Nephron (organoid): ENCODE measurements around the gene C10orf62.
"Not testable (repeated sequence)": the region's sequence is repeated elsewhere in the genome, so short reads cannot be mapped to it uniquely, and the experiment has no call there.

Experiments
- H3K27ac Mint-ChIP-seq, 3 experiments: 2 replicates each; pipeline ENCODE4 v1.8.0; 2020; ENCODE audit warnings: mixed read lengths in 3 of 3, mild to moderate bottlenecking in 2 of 3, moderate library complexity in 1 of 3
- H3K27me3 Mint-ChIP-seq: 2 replicates; pipeline ENCODE4 v1.8.0; 2021; ENCODE audit warnings: low read depth, mild to moderate bottlenecking, moderate library complexity, mixed read lengths
- H3K36me3 Mint-ChIP-seq: 2 replicates; pipeline ENCODE4 v1.8.0; 2020; ENCODE audit warnings: low read depth, mixed read lengths
- H3K4me1 Mint-ChIP-seq: 2 replicates; pipeline ENCODE4 v1.8.0; 2020; ENCODE audit warnings: mixed read lengths
- H3K4me3 Mint-ChIP-seq, 3 experiments: 2 replicates each; pipeline ENCODE4 v1.8.0; 2020; ENCODE audit warnings: mild to moderate bottlenecking in 3 of 3, mixed read lengths in 3 of 3, moderate library complexity in 2 of 3
- H3K9me3 Mint-ChIP-seq: 2 replicates; pipeline ENCODE4 v1.8.0; 2020; ENCODE audit warnings: mixed read lengths
- TF ChIP-seq, protein P1 (sequence below), 3 experiments: fragments of 200-600 bp; sonication (generic); IDR thresholded peaks; one replicate each; pipeline ENCODE4 v1.5.0; 2021; ENCODE audit warnings: antibody characterized with exemption in 3 of 3; ENCODE audit not compliant: unreplicated experiment in 3 of 3

The C10orf62 gene

DNA sequence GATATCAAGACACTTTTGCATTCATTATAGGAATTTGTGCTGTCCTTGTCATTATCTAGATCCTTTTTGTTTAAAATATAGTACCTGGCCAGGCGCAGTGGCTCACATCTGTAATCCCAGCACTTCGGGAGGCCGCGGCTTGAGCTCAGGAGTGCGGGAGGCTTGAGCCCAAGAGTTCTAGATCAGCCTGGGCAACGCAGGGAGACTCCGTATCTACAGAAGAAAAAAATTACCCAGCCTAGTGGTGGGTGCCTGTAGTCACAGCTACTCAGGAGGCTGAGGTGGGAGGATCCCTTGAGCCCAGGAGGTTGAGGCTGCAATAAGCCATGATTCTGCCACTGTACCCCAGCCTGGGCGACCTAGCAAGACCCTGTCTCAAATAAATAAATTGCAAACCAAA is 44.4 kb downstream of the C10orf62 start:
- peak overlapping the region; percentile 95 to 96 (median 95) for H3K4me3 Mint-ChIP-seq
- TF ChIP-seq, protein P1, sequence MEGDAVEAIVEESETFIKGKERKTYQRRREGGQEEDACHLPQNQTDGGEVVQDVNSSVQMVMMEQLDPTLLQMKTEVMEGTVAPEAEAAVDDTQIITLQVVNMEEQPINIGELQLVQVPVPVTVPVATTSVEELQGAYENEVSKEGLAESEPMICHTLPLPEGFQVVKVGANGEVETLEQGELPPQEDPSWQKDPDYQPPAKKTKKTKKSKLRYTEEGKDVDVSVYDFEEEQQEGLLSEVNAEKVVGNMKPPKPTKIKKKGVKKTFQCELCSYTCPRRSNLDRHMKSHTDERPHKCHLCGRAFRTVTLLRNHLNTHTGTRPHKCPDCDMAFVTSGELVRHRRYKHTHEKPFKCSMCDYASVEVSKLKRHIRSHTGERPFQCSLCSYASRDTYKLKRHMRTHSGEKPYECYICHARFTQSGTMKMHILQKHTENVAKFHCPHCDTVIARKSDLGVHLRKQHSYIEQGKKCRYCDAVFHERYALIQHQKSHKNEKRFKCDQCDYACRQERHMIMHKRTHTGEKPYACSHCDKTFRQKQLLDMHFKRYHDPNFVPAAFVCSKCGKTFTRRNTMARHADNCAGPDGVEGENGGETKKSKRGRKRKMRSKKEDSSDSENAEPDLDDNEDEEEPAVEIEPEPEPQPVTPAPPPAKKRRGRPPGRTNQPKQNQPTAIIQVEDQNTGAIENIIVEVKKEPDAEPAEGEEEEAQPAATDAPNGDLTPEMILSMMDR (IDR thresholded peaks at IDR 0.05; ENCODE audit: unreplicated experiment in 3 of 3) = peak in 2 of 3 experiments; percentile 9 to 44
- peaks cover 3% of the 10 kb centered on the region for H3K36me3 Mint-ChIP-seq
- peak overlapping the region; percentile 90 to 95 (median 93) for H3K27ac Mint-ChIP-seq
- H3K27me3 Mint-ChIP-seq = no peaks in the 10 kb centered on the region
- peaks cover 12% of the 10 kb centered on the region for H3K4me1 Mint-ChIP-seq
- no peaks in the 10 kb centered on the region for H3K9me3 Mint-ChIP-seq

GRCh38 chr10:97635577-97635976 is 46.1 kb downstream of the C10orf62 start:
- Mint-ChIP-seq H3K9me3 (no peaks in the 10 kb centered on the region), H3K27me3 (no peaks in the 10 kb centered on the region), H3K36me3 (no peaks in the 10 kb centered on the region), H3K4me1 (peaks cover 12% of the 10 kb centered on the region), H3K4me3 (peak overlapping the region in 1 of 3 experiments; percentile 30), H3K27ac (no peak overlapping the region)
- TF ChIP-seq, protein P1 (IDR thresholded peaks at IDR 0.05; ENCODE audit: unreplicated experiment in 3 of 3) = no peak

DNA sequence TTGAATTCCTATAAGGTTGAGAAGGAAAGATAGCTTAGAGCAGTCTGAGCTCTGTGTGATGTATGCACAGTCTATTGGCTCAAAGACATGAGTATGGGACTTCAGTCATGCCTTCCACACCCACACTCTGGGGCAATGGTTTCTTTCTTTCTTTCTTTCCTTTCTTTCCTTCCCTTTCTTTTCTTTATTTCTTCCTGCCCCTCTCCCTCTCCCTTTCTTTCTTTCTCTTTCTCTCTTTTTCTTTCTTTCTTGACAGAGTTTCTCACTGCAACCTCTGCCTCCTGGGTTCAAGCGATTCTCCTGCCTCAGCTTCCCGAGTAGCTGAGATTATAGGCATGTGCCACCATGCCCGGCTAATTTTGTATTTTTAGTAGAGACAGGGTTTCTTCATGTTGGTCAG is 49.6 kb downstream of the C10orf62 start:
- H3K4me3 Mint-ChIP-seq = peak overlapping the region in 1 of 3 experiments; percentile 25
- peaks cover 19% of the 10 kb centered on the region for H3K4me1 Mint-ChIP-seq
- H3K9me3 Mint-ChIP-seq, H3K27me3 Mint-ChIP-seq, H3K36me3 Mint-ChIP-seq: not testable (repeated sequence)
- H3K27ac Mint-ChIP-seq = peak overlapping the region in 1 of 3 experiments; percentile 97

DNA sequence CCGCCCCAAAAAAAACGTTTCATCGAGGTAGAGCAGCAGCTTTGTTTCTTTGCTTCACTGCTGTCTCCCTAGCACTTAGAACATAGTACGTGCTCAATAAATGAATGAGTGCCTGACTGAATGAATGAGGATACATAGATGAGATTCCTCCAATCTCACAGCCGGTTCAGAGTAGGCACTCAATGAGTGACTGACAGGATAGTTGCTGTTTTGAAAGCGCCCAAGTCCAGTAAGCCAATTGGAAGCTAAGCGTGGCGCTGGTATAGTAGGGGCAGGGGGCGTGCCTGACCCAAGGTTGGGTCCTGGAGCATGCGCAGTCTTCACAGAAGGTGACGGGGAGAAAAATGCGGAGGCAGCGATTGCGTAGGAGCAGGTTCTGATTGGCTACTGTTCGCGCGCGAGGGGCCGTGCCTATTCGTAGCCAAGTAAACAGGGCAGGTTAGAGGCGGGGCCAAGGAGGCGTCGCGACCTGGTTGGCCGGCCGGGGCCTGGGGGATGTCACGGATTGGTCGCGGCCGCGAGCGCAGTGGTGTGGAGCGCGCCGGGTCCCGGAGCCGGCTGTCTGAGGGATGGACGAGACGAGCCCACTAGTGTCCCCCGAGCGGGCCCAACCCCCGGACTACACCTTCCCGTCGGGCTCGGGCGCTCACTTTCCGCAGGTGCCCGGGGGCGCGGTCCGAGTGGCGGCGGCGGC is 50.8 kb downstream of the C10orf62 start, which contains the start of gene PI4K2A:
TSS of gene PI4K2A (plus strand) at position 498 of the 694 bp plus-strand sequence. CDS start at position 570, 72 bp downstream.
- peak within 1 kb of the TSS; percentile 56 to 95 (median 94) for H3K27ac Mint-ChIP-seq
- TF ChIP-seq, protein P1 (IDR thresholded peaks at IDR 0.05; ENCODE audit: unreplicated experiment in 3 of 3) = no peak
- H3K36me3 Mint-ChIP-seq = peaks cover 16% of the 10 kb centered on the region
- H3K4me3 Mint-ChIP-seq = peak within 1 kb of the TSS; percentile 99 to 100 (median 99)
- no peaks in the 10 kb centered on the region for H3K9me3 Mint-ChIP-seq
- H3K4me1 Mint-ChIP-seq = peaks cover 19% of the 10 kb centered on the region
- H3K27me3 Mint-ChIP-seq = peaks cover 5% of the 10 kb centered on the region
